GM18520 (cell line): Measurements from ENCODE around the gene SUPT20HL2.
"Not testable (repeated sequence)": the region's sequence is repeated elsewhere in the genome, so short reads cannot be mapped to it uniquely, and the experiment has no call there.

Experiments
- ATAC-seq: cut with Tn5 transposase; IDR thresholded peaks from one replicate; pipeline ENCODE4 v1.9.1; 2021; ENCODE audit not compliant: unreplicated experiment

SUPT20HL2 gene

DNA sequence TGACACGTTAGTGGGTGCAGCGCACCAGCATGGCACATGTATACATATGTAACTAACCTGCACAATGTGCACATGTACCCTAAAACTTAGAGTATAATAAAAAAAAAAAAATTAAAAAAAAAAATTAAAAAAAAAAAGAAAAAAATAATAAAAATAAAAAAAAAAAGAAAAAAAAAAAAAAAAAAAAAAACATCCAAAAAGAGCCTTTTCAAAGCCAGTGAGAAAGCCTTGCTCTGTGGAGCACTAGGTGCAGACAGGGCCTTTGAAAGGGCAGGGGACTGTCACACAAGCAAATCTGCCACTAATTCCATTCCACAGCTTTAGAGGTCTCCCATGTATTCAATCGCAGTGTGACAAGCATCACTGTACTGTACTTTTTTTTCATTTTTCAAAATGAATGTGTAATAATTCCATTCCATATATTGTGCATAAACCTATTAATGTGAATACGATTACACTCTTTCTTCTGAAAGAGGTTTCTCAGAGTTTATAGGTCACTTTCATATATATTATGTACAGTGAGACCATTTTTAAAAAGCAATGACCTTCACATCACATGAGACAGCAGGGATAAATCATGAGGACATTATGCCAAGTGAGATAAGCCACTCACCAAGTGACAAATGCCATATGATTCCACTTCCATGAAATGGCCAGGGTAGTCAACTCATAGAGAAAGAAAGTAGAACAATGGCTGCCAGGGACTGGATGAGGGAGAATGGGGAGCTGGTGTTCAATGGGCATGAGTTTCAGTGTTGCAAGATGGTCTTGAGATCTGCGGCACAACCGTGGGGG lies 4.1 kb downstream of the SUPT20HL2 start:
- not testable (repeated sequence) for ATAC-seq

DNA sequence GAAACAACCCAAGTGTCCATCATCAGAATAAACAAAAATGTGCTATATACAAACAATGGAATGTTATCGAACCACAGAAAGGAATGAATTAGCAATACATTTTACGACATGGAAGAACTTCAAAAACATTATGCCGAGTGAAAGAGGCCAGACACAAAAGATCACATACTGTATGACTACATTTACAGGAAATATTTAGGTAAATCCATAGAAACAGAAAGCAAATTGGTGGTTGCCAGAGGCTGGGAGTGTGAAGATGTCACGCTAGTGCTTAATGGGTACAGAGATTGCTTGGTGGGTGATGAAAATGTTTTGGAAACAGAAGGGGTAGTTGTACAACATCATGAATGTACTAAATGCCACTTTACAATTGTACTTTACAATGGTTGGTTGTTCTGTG lies 5.1 kb downstream of the SUPT20HL2 start:
- not testable (repeated sequence) for ATAC-seq

DNA sequence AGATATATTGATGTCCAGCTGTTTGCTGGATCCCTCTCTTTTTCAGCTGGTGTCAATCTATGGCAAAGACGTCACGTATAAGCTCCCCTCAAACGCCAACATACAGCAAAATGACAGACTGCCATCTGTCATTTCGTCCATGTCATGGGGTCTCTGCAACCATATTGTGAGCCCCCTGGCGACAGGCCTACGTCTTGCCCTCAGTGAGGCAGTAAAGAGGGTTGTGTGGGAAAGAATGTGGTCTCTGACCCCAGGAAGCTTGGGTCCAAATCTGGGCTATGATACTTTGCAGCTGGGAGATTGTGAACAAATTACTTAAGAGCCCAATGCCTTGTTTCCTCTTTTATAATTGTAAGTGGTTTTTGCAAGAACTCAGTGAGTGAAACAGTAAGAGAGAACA lies 7.4 kb downstream of the SUPT20HL2 start:
- ATAC-seq, result no peak

DNA sequence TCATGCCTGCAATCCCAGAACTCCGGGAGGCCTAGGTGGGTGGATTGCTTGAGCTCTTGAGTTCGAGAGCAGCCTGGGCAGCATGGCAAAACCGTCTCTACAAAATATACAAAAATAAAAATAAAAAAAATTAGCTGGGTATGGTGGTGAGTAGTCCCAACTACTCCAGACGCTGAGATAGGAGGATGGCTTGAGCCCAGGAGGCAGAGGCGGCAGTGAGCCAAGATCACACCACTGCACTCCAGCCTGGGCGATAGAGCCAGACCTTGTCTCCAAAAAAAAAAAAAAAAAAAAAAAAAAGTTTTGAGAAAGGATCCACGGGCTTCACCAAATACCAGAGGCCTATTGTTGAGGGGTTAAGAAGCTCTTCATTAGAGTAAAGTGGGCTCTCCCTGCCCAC lies 8.0 kb downstream of the SUPT20HL2 start:
- ATAC-seq, result no peak

DNA sequence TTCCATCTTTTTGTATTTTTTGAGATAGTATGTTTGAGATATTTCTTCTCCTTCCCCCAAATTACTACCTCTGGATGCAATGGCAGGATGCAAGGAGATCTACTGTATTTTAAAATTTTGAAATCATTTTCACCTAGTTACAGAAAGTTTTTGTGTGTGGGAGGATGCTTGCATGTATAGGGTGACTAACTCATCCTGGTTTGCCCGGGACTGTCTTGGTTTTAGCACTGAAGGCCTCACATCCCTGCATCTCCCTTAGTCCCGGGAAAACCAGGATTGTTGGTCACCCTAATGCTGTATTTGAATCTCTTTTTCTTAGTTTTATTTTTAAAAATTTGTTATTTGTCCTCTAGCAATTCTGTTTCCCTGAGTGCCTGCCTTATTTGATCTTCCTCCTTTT lies 12.1 kb downstream of the SUPT20HL2 start:
- ATAC-seq, result no peak

DNA sequence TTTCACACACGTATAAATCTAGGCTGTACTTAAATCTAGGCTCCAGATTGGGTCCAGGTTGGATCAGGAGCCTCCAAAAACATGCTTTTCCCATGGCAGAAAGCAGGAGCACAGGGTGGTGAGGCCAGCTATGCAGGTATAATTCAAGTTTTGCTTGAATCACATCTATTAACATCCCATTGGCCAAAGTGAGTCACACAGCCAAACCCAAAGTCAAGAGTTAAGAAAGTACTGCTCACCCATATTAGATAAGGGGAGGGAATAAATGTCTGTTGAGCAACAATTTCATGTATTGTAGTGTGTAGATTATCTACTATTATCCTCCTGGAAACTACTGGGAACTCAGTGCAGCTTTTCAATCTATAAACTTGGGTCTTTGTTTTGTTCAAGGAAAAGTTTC lies 12.8 kb downstream of the SUPT20HL2 start:
- no peak for ATAC-seq

DNA sequence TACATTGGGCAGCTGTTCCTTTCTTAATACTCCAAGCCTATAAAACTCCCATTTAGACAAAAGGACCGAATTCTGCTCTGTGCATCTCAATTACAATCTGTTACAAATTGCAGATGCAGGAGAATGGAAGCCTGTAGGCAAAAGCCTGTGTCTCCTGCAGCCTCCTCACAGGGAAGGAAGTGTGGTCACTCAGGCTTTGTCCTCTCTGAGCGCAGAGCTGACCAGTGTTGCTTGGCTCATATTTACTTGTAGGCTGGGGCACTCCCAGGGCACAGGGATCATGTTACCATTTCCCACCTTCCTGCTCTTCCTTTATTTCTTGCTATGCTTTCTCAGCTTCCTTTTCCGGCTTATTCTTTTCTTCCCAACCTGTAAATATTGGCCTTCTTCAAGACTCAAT lies 15.7 kb downstream of the SUPT20HL2 start:
- no peak for ATAC-seq

DNA sequence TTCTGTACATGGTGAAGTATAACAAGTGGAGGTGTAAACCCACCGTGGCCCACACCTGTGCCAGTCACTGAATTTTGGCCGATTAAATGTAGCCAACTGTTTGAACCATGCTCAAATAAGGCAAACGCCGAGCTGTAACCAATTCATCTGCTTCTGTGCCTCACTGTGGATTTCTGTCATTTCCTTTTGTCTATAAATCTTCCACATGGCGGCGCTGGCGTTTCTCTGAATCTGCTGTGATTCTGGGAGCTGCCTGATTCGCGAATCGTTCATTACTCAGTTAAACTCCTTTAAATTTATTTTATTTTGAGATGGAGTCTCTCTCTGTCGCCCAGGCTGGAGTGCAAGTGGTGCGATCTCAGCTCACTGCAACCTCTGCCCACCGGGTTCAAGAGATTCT lies 19.2 kb downstream of the SUPT20HL2 start:
- no peak for ATAC-seq

DNA sequence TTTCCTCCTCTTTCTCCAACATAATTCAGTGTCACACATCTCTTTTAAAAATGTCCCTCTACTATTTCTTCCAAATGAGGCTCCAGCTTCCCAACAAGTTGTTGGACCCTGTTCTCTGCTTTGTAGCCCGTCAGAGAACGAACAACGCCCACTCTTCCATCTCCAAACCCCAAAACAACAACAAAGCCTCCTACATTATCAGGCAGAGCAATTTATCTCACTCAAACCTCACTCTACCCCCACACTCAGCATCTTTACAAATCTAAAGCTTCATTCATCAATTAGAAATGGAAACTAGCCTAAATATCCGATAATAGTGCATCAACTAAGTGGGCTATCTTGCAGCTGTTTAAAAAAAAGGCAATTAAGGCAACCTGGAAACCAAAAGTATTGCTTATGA lies 20.5 kb downstream of the SUPT20HL2 start:
- no peak for ATAC-seq

DNA sequence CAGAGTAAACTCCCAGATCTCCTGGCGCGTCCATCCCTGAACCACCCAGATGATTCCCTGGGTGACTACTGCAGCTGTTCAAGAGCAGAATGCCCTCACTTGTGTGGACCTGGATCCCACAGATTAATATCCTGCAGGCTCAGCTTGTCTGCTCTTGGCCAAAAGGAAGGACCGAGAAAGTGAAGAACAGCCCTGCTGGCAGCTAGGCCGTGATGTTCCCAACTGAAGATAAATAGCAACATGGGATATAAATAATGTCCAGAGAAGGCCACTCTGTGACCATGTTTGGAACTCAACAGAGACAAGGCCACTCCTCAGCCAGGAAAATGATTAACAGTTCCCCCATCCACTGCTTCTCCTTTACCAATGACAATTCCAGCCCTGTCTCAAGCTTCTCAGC lies 21.5 kb downstream of the SUPT20HL2 start:
- ATAC-seq, result no peak

DNA sequence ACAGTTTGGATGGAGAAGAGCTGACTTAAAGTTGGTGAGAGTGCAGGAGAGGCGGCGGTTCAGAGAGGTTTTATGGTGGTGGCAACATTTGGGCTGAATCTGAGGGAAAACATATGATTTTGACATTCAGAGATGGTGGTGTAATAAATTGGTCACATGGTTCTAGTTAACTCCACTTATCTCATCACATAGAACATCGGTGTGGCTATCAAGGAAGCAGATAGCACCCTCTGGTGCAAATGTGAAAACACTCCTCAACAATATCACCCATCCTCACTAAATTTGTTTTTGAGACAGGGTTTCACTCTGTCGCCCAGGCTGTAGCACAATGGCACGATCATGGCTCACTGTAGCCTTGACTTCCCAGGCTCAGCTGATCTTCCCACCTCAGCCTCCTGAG lies 28.8 kb downstream of the SUPT20HL2 start:
- no peak for ATAC-seq

DNA sequence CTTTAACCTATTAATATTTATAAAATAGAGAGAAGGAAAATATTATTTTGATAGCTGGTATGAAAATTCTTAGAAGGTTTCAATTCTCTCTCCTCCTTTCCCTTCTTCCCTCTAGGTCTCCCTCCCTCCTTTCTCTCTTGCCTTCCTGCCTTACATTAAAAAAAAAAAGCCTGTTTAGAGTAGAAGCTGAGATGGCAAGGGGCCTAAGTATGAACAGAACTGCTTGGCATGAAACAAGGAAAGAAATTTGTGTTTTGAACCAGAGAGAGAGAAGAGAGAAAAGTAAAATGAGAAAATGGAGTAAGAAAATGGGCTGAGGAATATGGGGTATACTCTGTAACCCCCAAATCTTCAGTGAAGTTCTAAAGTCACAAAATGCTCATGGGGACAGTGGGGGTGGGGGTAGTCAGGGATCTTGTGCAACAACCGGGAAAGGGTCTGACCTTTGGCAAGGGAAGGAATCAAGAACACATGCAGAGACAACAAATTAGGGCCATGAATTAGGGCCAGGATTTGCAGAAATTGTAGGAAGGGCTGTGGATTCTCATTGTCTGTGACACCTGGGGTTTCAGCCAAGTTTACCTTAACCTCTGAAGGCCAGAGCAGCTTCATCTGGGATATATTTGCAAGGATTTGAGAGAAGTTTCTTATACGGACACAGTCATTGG lies 30.6 kb downstream of the SUPT20HL2 start:
- ATAC-seq, result no peak

DNA sequence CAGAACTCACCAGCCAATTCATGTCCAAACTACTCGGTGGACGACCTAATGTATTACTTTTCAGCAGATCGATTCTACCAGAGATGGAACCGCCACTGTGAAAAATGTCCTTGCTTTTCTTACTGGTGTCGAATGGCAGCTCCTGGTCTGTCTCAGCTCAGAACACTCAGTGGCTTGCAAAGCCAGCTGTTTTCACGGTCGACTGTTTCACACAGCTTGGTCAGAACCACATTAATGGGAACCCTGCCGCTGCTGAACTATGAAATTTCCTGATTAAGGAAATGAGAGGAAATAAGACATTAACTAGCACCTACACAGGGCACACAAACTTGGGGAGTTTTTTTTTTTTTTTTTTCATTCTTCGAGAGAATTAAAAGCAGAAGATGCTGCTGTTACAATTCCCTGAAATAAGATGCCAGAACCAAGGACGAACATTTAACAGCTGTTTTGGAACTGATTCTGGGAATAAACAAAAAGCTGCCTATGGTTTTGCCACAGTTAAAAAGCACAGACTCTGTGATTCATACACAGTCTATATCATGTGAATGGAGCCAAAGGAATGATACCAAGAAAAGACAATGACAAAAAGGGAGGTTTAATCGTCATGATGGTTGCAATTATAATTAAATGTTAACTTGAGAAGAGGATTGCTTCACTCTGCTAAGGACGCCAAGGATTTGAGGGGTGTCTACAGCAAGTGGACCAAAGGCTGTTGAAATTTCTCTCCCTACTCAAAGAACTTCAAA lies 31.3 kb downstream of the SUPT20HL2 start:
- ATAC-seq, result no peak

DNA sequence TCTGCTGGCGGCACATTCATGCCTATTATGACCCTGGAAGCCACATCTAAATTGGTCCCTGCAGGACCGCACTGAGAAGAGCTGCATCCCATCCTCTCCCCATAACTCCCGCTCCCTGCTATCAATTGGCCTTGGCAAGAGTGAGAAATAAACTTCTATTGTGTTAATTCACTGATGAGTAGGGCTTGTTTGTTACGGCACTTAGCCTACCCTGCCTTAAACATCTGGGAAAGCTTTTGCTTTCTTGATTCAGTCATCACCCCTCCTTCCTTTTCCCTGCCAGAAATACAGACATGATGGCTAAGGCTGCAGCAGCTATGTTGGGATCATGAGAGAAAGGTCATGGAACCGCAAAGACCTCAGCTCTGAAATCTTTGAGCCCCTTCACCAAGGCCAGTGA lies 36.5 kb downstream of the SUPT20HL2 start:
- no peak for ATAC-seq

DNA sequence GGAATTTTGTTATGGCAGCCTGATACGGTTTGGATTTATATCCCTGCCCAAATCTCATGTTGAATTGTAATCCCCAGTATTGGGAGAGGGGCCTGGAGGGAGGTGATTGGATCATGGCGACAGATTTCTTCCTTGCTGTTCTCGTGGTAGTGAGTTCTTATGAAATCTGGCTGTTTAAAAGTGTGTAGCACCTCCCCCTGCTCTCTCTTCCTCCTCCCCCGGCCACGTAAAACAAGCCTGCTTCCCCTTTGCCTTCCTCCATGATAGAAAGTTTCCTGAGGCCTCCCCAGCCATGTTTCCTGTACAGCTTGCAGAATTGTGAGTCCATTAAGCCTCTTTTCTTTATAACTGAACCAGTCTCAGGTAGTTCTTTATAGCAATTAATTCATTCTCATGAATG lies 37.9 kb downstream of the SUPT20HL2 start:
- no peak for ATAC-seq

DNA sequence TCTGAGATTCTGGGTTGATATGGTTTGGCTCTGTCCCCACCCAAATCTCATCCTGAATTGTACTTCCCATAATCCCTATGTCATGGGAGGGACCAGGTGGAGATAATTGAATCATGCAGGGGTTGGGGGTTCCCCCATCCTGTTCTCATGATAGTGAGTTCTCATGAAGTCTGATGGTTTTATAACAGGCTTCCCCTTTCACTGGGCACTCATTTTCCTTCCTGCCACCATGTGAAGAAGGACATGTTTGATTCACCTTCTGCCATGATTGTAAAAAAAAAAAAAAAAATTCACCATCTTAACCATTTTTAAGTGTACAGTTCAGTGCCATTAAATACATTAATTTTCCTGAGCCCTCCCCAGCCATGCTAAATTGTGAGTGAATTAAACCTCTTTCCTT lies 42.6 kb downstream of the SUPT20HL2 start:
- ATAC-seq, result no peak

DNA sequence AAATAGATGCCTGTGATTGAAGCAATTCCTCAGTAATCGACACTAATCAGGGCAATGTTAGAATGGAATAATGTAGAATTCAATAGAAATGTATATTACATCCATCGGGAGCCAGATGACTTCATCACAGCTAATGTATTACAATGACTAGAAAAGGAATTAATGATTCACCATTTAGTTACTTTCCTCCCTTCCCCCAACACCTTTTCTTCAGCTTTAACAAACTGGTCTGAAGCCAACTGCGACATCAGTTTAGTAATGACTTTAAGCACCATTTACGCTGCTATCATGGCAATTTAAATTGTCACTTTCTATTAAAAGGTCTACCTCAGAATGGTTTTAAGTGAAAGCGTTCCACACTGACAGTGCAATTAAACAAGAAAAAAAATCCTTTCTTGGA lies 45.1 kb downstream of the SUPT20HL2 start:
- no peak for ATAC-seq

DNA sequence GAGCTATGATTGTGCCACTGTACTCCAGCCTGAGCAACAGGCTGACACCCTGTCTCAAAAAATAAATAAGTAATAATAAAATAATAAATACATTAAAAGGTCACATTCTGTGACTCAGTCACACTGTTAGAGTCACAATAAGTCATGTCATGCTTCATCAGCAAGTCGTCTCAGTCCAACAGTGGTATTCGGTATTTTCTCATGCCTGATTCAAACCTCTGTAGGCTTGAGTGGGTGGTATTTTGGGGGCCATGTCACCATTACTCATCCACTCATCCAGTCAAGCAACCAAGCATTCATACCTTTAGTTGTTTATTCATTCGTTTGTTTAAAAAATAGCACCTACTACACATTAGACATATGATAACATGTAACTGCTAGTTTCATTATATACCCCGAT lies 46.9 kb downstream of the SUPT20HL2 start:
- no peak for ATAC-seq

DNA sequence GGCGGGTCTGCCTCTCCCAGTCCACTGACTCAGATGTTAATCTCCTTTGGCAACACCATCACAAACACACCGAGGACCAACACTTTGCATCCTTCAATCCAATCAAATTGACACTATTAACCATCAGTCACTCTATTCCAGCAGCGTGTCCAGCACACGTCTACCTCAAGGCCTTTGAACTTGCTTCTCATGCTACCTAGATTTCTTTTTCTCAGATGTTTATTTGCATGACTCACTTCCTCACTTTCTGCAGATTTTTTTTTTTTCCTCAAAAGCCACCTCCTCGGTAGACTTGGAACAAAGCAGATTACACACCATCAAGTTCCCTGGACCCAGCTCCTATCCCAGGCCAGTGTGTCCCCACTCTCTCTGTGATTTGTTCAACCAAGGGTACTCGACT lies 49.5 kb downstream of the SUPT20HL2 start:
- no peak for ATAC-seq

DNA sequence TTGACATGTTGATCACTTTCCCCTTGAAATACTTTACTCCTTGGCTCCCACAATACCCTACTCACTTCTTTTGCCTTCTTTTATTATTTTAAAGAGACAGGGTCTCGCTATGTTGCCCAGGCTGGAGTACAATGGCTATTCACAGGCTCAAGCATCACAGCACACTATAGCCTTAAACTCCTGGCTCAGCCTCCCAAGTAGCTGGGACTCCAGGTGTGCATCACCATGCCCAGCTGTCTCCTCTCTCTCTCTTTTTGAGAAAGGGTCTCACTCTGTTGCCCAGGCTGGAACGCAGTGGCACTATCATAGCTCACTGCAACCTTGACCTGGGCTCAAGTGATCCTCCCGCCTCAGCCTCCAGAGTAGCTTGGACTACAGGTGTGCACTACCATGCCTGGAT lies 51.6 kb downstream of the SUPT20HL2 start:
- no peak for ATAC-seq
